HTR-8/SVneo (cell line): ENCODE data around the gene KRIT1.
"Not testable (repeated sequence)": the region's sequence is repeated elsewhere in the genome, so short reads cannot be mapped to it uniquely, and the experiment has no call there.

Experiments
- DNase-seq: peaks from one replicate; pipeline ENCODE4 v3.0.0; 2011; ENCODE audit warnings: low spot score, mixed read lengths; ENCODE audit not compliant: insufficient read length
- FAIRE-seq: peaks from 2 replicates; lab custom pipeline; 2011; peaks lifted over from hg19 to GRCh38; lab: Jason Lieb, UNC

KRIT1 gene

GRCh38 chr7:92245487-92246359, at the start of gene KRIT1, which contains the start of gene ANKIB1:
Gene KRIT1, minus strand, starts transcription at chr7:92245914. Its CDS starts 3,779 bp downstream, at chr7:92242135.
Gene ANKIB1, plus strand, starts transcription at chr7:92245974. Its CDS starts 49,005 bp downstream, at chr7:92294979.
- no peak for FAIRE-seq

DNA sequence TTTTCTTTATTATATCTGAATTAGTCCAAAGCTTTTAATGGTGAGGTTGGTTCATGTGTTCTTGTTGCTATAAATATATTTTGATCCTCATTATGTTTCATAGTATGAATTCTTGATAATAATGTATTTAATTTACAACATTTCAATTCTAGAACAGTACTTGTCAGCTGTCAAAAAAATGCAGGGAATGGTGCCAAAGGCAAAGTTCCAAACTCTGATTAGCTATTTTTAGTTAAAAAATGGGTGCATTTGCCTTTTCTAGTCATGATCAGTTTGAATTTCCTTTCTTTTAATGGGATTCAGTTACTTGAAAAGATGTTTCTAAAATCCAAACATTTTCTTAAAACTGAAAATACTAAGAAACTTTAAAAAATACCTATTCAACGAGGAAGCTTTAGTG, 49.7 kb upstream of the KRIT1 start:
- FAIRE-seq (no peak), DNase-seq (no peak)

More at GRCh38 chr7:92245487-92246359, at the start of gene KRIT1, which contains the start of gene ANKIB1:
- peak; percentile 79 for DNase-seq

- no peak for DNase-seq
- FAIRE-seq = no peak
Observed at GRCh38 chr7:92293896-92294590, 48.3 kb upstream of the KRIT1 start.

- no peak for FAIRE-seq
- DNase-seq = no peak
Observed at GRCh38 chr7:92292981-92293380, 47.3 kb upstream of the KRIT1 start.

DNA sequence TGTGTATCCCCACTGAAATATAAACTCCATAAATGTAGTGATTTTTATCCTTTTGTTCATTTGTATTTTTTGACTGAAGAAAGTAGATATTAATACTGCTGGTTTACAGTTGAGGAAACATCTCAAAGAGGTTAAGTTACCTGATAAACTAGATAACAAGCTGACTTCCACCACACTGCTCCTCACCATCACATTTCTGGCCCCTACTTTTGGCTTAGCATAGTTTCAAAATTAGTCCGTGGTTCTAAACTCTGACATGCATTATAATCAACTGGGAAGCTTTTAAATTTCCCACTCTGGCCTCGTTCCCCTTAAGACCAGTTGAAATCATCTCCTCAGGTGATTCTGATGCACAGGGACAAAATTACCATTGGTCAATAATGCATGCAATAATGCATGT, 43.6 kb upstream of the KRIT1 start:
- FAIRE-seq (no peak), DNase-seq (no peak)

- FAIRE-seq (no peak), DNase-seq (no peak)
Observed at GRCh38 chr7:92282930-92283329, 37.2 kb upstream of the KRIT1 start.

DNA sequence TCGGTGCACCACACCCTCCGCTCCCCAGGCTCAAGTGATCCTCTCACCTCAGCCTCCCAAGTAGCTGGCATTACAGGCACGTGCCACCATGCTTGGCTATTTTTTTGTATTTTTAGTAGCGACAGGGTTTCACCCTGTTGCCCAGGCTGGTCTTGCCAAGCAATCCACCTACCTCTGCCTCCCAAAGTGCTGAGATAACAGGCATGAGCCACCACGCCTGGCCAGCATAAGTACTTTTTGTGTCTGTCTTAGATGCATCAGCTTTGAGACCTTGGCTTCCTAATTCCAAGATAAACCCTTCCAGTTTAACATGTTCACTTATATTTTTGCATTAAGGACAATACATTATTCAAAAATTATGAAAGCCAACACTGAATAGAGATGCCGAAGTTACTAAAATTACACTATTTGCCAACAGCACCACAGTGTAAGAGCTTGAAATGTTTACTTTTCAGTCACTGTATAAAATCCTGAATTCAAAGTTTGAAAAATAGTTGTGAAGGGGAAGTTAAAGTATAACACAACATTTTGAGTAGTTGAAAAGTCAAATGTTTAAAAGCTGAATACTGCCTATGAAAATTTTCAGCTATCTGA, 36.6 kb upstream of the KRIT1 start:
- FAIRE-seq (no peak), DNase-seq (no peak)

- FAIRE-seq (no peak), DNase-seq (no peak)
Observed at GRCh38 chr7:92281031-92281430, 35.3 kb upstream of the KRIT1 start.

GRCh38 chr7:92279396-92280031, 33.8 kb upstream of the KRIT1 start:
- FAIRE-seq = no peak
- DNase-seq = no peak

DNA sequence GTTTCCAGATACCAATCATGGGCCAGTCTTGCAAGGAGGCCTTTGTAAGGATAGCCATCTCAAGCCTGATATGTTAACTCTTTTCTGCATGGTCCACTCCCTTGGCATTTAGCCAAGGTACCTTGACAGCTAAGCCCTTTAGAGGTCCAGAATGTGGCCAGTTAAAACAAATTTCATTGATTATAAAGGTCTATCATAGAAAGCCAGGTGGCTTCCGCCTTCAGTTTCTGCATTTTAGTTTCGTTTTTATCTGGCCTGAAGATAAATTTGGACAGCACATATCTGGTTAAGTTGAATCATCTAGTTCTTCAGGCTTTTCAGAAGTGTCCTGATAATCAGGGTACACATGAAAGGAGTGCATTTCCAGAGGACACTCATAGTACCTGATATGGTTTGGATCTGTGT, 30.7 kb upstream of the KRIT1 start:
- no peak for FAIRE-seq
- DNase-seq = no peak

DNA sequence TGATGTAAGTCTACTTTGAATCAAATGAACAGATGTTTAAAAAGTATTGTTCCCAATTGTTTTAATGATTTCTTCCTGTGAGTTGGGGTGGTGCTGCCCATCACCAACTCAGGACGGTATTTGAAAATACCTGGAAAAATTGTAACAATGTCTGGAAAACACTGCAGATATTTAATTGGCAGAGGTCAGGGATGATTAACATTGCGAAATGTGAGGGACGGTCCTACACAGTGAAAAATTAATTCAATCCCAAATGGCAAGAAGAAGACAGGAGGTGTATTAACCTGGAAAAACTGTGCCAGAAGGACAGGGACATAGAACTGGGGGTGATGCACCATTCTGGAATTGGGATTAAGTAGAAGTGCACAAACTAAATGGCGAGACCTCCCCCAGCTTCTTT, 29.6 kb upstream of the KRIT1 start:
- FAIRE-seq = no peak
- DNase-seq = no peak

DNA sequence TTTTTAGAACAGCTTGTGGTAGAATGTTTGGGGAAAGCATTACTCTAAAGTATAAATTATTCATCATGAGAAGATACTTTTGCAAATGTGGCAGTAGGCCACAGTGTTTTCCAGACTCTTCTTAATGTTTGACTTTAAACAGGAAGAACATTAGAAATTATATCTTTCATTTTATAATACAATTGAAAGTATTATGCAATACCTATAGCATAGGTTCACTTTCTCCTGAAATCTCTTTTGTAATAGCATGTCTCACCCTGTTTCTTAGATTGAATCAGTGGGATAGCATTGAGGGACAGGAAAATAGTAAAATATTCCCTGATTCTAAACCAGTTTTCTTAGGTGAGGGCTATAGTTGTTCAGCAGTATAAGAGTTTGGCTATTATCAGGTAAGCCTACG, 23.2 kb upstream of the KRIT1 start:
- FAIRE-seq = no peak
- no peak for DNase-seq

GRCh38 chr7:92266415-92267241, 20.9 kb upstream of the KRIT1 start:
- FAIRE-seq (no peak), DNase-seq (no peak)

DNA sequence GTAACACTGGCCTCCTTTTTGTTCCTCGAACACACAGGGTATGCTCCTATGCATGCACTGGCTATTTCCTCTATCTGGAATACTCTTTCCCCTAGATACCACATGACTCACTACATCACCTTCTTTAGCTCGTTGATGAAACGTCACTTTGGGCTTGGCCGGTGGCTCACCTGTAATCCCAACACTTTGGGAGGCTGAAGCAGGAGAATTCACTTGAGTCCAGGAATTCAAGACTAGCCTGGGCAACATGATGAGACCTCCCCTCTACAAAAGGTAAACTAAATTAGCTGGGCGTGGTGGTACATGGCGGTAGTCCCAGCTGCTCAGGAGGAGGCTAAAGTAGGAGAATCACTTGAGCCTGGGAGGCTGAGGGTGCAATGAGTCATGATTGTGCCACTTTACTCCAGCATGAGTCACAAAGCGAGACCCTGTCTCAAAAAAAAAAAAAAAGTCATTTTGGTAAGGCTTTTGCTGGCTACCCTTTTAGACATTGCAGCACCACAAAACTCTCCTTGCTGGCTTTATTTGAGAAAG, 14.6 kb upstream of the KRIT1 start:
- no peak for DNase-seq
- no peak for FAIRE-seq

DNA sequence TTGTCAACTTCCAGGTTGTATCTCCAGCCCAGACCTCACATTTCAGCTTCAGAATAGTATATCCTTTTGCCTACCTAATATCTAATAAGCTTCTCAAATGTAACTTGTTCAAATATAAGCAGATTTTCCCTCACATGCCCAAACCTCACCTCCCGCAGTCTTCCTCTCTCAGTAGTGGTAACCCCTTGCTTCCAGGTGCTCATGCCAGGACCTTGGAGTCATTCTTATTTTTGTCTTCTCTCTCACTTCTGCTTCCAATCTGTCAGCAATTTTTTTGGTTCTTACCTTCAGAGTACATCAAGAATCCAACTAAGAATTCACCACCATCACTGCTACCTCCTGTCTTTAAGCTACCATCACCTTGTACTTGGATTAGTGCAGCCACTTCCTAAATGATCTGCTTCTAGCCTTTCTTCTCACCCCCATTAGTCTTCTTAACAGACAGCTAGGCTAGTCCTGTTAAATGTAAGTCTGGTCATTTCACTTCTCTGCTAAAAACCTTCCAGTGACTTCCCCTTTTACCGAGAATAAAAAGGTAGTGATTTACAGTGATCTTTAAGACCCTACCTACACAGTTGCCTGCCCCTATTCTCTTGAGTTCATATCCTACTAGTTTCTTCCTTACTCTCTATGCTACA, 14.0 kb upstream of the KRIT1 start:
- FAIRE-seq = no peak

DNA sequence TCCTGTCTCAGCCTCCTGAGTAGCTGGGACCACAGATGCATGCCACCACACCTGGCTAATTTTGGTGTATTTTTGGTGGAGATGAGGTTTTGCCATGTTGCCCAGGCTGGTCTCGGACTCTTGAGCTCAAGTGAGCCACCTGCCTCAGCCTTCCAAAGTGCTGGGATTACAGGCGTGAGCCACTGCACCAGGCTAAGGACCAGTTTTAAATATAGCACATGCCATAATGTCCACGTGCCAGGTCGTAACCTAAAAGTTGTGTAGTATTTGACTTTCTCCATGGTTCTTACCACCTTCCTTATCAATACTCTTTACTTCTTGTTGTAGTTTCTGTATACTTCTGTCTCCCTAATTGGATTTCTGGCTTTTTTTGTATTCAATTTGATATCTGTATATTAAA, 13.3 kb upstream of the KRIT1 start:
- no peak for DNase-seq
- FAIRE-seq = no peak

More for the DNA sequence above, 14.0 kb upstream of the KRIT1 start:
- DNase-seq = no peak

- DNase-seq (peak; percentile 18), FAIRE-seq (no peak)
Observed at GRCh38 chr7:92255308-92255707, 9.6 kb upstream of the KRIT1 start.

- DNase-seq, FAIRE-seq: not testable (repeated sequence)
Observed at GRCh38 chr7:92254800-92255199, 9.1 kb upstream of the KRIT1 start.

DNA sequence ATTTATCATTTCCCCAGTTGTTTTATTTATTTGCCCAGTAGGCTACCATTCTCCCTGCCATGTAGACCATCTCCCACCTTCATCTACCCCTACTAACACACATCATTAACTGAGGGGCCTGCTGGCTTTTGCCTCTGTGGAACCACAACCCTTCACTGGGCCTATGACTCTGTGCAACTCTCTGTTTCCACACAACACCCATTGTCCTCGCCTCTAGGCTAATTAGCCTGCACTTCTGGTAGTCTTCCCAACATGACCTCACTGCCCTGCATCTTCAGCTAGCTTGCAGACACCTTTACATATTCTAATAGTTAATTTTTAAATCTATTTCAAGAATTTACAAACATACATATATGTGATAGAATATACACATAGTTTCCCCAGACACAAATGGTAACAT, 7.5 kb upstream of the KRIT1 start:
- no peak for FAIRE-seq

More for the DNA sequence above, 7.5 kb upstream of the KRIT1 start:
- no peak for DNase-seq
